GM23338 (cell line): ENCODE results near the gene ZBTB45.

Source experiments
- CTCF ChIP-seq, 2 experiments: fragments of 200-600 bp in 1 of 2; sonication (generic) in 1 of 2; conservative IDR thresholded peaks; 2 replicates each; pipeline versions ENCODE4 v1.5.1 to v1.6.1; 2016 to 2017; ENCODE audit warnings: antibody characterized with exemption in 2 of 2, low read depth in 2 of 2, mild to moderate bottlenecking in 2 of 2, moderate library complexity in 1 of 2
- EZH2 ChIP-seq: fragments of 200-600 bp; sonication (generic); IDR thresholded peaks from one replicate; pipeline ENCODE4 v1.8.0; 2017; ENCODE audit warnings: antibody characterized with exemption, mild to moderate bottlenecking, low read depth; ENCODE audit not compliant: unreplicated experiment

- TF ChIP-seq EZH2 (no peak), CTCF (conservative IDR thresholded peaks at IDR 0.05; ENCODE audit: low read depth in 2 of 2) (no peak)
Measured at GRCh38 chr19:58509731-58510083, 9.9 kb downstream of the ZBTB45 start.
